ENCODE measurements around the gene DPY19L3.
"Not testable (repeated sequence)": the region's sequence is repeated elsewhere in the genome, so short reads cannot be mapped to it uniquely, and the experiment has no call there.

Gene DPY19L3, protein sequence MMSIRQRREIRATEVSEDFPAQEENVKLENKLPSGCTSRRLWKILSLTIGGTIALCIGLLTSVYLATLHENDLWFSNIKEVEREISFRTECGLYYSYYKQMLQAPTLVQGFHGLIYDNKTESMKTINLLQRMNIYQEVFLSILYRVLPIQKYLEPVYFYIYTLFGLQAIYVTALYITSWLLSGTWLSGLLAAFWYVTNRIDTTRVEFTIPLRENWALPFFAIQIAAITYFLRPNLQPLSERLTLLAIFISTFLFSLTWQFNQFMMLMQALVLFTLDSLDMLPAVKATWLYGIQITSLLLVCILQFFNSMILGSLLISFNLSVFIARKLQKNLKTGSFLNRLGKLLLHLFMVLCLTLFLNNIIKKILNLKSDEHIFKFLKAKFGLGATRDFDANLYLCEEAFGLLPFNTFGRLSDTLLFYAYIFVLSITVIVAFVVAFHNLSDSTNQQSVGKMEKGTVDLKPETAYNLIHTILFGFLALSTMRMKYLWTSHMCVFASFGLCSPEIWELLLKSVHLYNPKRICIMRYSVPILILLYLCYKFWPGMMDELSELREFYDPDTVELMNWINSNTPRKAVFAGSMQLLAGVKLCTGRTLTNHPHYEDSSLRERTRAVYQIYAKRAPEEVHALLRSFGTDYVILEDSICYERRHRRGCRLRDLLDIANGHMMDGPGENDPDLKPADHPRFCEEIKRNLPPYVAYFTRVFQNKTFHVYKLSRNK

DNA sequence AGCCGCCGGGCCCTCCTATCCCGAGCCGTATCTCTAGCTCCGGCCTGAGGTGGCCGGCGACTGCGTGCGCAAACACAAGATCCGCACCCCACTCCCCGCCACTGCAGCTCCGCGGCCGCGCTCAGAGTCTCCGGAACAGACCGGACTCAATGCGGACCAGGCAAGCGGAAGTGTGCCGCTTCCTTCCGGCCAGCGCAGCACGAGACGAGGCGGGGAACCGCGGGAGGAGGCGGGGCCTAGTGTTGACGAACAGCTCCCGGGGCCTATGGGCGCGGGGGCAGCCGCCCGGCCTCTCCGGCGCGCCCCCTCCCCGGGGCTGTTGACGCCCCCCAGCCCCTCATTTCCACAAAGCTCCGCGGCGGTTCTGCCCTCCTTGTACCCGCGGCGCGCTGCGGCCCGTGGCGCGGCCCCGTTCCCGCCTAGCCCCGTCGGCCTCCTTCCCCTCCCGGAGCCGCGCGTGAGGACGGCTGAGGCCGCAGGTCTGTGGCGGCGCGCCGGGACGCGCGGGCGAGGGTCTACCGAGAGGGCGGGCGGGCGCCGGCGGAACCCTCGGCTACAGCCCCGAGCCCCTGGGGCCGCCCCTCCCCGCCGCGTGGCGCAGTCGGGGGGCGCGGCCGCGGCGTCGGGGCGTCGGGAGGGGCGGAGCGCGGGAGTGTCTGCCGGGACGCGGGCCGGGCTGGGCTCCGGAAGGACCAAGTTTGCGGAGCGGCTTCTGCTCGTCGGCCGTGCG lies at the start of gene DPY19L3:
Gene DPY19L3 (plus strand): TSS at position 340 of the 730 bp plus-strand sequence. CDS start 2,484 bp downstream, outside the sequence.
- DNase-seq (ENCODE audit: low spot score), result peak; percentile 90

DNA sequence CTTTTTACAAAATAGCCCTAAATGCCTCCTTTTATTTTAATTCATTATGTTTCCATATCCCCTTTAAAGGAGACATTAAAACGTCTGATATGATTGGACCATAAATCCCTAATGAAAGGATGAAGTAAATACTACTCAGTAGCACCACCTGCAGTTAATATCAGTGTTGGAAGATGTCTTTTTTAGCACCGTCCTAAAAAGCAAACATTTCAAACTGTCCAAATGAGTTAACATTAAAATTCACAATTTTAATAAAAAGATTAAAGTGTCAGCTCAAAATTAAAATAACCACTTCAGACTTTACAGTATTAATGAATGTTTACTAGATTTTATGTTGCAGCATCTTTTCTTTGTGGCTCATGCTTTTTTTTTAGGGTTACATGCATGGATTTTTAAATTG lies 47.9 kb upstream of the DPY19L3 start:
- no peak for DNase-seq (ENCODE audit: low spot score)

DNA sequence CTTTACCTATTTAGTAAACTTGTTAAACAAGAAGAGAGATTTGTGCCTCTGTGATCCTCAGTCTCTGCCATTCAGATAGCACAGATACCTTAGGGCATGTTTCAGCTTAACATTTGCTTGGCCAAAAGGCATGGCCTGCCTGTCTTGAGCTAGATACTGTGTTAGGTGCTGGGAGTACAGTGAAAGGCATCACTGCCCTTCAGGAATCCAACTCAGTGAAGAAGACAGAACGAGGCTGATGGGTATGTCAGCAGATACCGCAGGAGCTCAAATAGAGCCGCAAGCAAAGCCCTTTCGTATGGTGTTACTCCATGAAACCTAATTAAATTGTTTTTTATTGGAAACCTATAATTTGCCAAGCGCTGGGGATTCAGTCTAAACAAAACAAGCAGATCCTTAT lies 47.2 kb upstream of the DPY19L3 start:
- DNase-seq (ENCODE audit: low spot score), result no peak

DNA sequence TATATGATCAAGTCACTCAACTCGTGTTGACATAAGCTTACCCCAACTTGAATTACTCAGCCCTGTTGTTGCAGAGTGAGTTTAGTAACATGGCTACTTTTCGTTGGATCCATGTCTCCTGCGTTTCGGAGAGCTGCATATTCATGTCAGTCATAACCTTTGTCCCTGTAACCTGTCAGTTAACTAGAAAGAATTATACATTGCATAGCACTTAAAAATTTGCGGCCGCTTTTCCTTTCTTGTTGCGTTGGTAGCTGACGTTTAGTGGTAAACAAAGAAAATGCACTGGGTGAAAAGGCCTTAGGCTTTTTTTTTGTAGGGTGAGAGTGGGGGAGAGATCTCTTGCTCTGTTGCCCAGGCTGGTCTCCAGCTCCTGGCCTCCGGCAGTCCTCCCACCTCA lies 46.0 kb upstream of the DPY19L3 start:
- no peak for DNase-seq (ENCODE audit: low spot score)

DNA sequence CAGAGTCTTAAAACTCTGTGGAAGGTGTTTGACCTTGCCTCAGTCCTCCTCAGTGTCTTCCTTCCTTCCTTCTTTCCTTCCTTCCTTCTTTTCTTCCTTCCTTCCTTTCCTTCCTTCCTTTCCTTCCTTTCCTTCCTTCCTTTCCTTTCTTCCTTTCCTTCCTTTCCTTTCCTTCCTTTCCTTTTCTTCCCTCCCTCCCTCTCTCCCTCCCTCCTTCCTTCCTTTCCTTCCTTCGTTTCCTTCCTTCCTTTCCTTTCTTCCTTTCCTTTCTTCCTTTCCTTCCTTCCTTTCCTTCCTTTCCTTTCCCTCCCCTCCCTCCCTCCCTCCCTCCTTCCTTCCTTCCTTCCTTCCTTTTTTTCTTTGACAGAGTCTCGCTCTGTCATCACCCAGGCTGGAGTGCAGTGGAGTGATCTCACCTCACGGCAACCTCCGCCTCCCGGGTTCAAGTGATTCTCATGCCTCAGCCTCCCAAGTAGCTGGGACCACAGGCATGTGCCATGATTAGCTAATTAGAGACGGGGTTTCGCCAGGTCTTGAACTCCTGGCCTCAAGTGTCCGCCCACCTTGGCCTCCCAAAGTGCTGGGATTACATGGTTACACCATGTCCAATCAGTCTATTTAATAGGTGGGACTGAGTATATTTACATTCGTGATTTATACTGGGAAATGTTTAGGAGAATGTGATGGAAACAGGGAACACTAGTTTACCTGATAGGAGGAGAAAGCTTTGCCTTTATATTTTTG lies 43.8 kb upstream of the DPY19L3 start:
- DNase-seq (ENCODE audit: low spot score), result no peak

DNA sequence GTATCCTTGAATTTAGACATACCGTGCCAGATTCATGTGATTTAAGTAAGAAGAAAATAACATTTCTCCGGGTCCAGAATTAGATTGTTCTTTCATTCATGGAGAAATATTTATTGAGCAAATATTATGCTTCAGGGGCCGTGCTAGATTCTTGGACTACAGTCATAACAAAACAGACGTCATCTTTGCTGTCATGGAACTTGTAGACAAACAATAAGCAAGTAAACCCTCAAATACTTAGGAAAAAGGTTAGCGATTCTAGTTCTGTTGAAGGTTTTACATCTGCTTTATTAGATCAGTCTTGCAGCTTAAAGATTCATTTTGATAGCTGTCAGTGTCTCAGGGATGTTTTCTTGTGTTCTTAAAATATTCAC lies 43.3 kb upstream of the DPY19L3 start:
- no peak for DNase-seq (ENCODE audit: low spot score)

DNA sequence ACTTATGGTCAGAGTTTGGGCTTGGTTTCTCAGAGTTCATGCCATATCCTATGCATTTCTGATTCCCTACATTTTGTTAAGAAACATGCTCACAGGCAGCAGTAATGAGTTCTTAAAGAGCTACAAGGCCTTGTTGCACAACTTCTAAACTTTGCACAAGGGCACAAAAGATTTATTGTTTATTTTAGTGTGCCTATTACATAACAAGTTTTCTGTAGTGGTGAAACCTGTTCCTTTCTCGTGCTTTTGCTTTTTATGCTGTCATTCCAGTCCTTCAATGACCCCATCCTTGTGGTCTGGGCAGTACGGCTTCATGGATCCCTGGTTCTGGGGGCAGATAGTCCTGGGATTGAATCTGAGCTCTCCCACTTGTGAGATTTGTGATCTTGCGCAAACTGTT lies 42.4 kb upstream of the DPY19L3 start:
- no peak for DNase-seq (ENCODE audit: low spot score)

DNA sequence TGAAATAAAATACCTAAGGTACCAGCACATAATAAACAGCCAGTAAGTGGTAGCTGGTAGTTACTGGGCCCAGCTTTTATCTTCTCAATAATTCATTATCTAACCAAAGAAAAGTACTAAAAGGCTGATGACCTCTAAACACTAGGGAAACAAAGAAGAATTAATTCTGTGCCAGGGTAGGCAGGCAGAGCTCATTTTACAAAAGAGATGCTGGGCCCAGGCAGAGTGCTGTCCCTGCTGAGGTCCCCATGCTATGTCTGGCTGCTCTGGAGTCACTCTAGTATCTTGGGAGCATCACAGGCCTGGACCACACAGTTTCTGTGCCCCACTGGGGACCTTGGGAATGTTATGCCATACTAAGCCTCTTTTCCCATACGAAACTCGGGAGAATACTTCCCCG lies 41.9 kb upstream of the DPY19L3 start:
- DNase-seq (ENCODE audit: low spot score), result no peak

DNA sequence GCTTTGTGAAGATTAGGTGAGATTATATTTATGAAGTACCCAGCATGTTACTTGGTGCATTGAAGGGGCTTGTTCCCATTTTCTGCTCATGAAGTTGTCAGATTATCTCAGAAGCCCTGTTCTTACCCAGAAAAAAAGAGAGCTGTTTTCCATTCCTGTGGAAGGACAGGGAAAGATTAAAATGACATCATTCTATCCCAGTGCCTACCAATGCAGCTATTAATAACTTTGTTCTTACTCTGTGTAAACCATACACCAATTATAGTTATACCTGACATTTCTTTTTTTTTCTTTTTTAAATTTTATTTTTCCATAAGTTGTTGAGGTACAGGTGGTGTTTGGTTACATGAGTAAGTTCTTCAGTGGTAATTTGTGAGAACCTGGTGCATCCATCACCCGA lies 41.5 kb upstream of the DPY19L3 start:
- no peak for DNase-seq (ENCODE audit: low spot score)

DNA sequence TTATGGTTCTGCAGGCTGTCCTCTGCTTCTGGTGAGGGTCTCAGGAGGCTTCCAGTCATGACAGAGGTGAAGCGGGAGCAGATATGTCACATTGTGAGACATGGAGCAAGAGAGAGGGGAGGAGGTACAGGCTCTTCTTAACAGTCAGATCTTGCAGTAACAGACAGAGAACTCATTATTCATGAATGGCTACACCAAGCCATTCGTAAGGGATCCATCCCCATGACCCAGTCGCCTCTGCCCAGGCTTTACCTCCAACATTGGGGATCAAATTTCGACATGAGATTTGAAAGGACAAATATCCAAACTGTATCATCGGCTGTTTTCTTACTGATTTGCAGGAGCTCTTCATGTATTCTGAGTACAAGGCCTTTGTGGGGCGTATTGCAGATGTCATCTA lies 38.5 kb upstream of the DPY19L3 start:
- DNase-seq (ENCODE audit: low spot score), result no peak

DNA sequence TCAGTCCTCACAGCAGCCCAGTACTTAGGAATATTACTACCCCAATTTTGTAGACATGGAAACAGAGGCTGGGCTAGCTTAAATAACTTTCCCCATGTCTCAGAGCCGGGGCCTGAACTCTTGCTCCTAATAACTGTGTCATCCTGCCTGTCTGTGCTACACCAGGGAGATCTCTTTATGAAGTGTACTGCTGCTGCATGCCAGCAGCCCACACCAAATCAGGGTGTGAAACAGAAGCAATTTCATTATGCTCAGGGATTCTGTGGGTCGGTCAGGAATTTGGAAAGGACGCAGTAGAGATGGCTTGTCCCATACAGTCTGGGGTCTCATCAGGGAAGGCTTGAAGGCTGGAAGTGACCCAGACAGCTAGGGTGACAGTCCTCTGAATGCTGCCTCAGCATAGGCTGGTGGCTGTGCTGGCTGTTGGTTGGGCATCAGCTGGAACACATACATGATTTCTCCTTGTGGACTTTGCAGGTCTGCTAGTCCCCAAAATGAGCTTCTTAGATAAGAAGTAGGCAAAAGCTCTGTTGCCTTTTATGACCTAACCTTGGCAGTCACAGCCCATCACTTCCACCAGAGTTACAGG lies 37.5 kb upstream of the DPY19L3 start:
- DNase-seq (ENCODE audit: low spot score), result no peak

DNA sequence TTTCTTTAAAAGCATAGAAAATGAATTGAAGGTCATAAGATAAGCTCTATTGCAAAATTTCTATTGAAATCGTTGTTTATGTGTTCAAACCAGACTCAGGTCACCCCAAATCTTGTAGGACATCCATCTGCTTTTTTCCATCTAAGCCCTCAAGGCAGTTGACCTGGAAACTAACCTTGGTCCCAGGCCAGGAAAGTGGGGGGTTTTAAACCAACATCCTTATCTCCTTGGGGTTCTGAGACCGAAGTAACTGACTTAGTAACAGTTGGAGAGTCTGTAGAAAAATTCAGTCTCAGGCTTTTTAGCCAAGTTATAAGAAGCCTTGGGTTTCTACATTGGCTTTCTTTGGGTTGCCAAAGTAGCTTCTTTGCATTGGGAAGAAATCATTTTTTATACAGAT lies 36.8 kb upstream of the DPY19L3 start:
- no peak for DNase-seq (ENCODE audit: low spot score)

DNA sequence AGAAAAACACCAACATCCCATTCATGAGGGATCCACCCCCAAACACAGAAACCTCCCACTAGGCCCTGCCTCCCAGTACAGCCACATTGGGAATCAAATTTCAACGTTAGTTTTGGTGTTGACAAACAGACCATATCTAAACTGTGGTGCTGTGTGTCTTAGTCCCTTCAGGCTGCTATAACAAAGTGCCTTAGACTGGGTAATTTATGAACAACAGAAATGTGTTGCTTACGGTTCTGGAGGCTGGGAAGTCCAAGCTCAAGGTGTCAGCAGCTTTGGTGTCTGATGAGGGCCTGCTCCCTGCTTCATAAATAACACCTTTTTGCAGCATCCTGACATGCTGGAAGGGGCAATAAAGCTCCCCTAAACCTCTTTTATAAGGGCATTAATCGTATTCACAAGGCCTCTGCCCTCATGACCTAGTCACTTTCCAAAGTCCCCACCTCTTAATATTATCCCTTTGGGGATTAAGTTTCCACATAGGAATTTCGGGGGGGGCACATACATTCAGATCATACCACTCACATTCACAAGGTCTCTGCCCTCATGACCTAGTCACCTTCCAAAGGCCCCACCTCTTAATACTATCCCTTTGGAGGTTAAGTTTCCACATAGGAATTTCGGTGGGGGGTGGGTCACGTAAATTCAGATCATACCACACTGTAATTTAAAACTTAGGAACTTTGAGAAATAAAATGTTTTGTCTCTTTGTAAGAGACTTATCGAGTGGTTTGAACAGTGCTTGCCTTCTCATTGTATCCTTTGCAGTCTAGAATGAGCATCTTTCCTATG lies 32.6 kb upstream of the DPY19L3 start:
- no peak for DNase-seq (ENCODE audit: low spot score)

DNA sequence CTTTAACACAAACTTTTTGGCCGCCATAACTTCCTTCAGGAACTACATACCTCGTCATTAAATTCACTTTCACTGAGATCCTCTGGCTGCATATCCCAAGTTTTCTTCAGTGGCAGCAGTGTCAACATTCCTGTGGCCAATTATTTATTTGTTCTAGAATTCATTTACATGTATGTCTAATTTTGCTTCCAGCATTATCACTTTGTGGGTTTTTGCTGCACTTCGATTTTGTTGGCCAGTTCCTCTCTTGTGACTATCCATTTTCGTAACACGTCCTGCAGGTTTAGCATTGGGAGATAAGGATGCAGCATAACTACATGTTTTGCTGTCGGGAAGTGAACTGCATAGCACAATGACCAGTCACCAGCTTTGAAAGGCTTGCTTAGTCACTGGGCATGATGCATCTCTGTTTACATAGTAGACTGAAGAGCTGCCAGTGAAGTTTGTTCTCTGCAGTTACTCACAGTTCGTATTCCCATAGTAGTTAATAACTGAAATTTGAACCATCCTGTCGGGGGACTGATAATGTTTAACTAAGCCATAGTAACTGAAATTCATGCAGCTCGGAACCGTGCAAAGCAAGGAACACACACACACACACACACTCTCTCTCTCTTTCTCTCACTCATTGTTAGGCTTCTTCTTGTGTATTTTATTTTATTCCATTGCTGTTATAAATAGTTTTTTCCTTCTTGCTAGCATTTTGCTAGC lies 31.8 kb upstream of the DPY19L3 start:
- DNase-seq (ENCODE audit: low spot score), result peak; percentile 92

DNA sequence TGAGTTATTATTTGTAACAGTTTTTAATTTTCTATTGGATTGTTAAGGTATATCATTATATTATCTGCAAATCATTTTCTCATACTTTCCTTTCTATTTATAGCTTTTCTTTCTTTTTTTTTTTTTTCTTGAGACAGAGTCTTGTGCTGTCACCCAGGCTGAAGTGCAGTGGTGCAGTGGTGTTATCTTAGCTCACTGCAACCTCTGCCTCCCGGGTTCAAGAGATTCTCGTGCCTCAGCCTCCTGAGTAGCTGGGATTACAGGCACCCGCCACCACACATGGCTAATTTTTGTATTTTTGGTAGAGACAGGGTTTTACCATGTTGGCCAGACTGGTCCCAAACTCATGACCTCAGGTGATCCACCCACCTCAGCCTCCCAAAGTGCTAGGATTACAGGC lies 31.2 kb upstream of the DPY19L3 start:
- not testable (repeated sequence) for DNase-seq (ENCODE audit: low spot score)

DNA sequence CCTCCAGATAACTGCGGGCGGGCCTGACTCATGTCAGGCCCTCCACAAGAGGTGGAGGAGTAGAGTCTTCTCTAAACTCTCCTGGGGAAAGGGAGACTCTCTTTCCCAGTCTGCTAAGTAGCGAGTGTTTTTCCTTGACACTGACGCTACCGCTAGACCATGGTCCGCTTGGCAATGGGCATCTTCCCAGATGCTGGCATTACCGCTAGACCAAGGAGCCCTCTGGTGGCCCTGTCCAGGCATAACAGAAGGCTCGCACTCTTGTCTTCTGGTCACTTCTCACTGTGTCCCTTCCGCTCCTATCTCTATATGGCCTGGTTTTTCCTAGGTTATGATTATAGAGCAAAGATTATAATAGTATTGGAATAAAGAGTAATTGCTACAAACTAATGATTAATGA lies 28.5 kb upstream of the DPY19L3 start:
- DNase-seq (ENCODE audit: low spot score), result not testable (repeated sequence)

DNA sequence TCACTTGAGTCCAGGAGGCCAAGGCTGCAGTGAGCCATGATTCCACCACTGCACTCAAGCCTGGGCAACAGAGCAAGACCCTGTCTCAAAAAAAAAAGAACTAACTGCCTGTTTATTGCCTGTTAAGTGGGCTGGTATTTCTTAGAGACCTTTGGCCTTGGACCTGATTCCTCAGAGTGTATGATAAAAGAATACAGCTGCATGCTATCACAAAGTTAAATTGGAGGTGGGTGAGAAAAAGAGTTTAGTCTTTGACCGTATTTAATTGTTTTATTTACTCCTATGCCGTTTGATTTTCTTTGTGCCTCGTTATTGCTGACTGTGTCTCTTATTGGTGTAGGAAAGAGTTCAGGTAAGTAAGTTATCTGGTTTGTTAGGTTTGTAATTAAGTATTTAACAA lies 25.3 kb upstream of the DPY19L3 start:
- DNase-seq (ENCODE audit: low spot score), result no peak

DNA sequence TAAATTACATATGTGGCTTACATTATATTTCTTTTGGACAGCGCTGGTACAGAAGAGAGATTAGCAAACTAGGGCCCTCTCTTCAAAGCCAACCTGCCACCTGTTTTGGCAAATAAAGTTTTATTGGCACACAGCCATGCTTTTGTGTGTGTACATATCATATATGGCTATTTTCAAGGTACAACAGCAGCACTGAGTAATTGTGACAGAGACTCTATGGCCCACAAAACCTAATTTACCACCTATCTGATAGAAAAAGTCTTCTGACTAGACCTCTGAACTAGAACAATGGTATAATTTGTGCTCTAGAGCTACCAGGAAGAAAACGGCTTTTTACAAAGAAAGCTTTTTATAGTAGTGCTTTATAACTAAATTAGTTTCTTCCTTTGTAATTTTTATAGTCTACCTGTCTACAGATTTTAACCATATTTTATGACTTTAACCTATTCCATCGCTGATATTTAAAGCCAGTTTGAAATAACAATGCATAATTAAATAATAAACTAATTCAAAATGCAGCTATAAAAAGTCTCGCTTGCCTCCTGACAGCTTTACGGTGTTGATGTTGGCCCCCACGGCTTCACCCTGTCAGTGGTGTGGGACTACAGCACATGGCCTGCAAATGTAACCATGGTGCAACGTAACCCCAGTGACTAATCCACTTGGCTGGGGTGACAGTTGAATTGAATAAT lies 17.7 kb upstream of the DPY19L3 start:
- peak; percentile 26 for DNase-seq (ENCODE audit: low spot score)

DNA sequence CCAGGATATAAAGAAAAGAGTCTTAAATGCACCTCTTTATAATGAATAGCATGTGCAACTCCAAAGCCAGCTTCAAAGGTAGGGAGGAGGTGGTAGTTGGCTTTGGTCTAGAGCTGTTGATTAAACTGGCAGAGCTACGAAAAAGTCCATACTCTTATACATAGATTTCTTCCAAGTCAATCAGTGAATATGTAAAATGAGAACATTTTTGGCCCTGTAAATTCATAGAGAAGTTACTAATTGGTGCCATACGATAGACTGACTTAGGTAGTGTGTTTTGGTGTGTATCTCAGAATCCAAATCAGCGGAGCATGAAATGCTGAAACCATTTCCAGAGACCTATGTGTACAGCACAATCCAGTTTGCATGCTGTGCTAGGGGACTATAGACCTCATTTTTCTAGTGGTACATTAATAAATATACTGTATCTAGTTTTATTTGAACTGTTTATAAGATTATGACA lies 17.1 kb upstream of the DPY19L3 start:
- DNase-seq (ENCODE audit: low spot score), result no peak

DNA sequence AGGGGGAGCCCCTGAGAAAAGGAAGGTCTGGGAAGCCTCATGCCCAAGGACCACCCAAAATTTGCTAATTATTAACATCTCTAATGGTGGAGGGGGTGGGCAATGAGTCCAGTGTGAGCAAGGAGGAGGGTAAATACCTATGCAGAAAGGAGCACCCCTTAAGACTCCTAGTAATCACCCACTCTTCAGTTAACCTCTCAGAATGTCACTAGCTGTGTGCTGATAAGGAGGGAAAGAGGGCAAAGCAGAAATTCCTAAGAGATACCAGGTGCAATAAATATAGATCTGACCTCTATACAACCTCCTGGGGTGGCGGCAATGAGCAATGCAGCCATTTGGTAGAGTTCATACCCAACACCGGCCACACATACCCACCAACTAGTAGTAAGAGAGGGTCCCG lies 12.7 kb upstream of the DPY19L3 start:
- no peak for DNase-seq (ENCODE audit: low spot score)
